ENCODE results near the gene TRIM67. TPM values are rescaled to one million over a fixed set of nuclear protein-coding genes. Genes with fewer than 3 reads are reported as not detected.

TRIM67 gene
- total RNA-seq, 1 donor from 2014 or later: 0.32 TPM

DNA sequence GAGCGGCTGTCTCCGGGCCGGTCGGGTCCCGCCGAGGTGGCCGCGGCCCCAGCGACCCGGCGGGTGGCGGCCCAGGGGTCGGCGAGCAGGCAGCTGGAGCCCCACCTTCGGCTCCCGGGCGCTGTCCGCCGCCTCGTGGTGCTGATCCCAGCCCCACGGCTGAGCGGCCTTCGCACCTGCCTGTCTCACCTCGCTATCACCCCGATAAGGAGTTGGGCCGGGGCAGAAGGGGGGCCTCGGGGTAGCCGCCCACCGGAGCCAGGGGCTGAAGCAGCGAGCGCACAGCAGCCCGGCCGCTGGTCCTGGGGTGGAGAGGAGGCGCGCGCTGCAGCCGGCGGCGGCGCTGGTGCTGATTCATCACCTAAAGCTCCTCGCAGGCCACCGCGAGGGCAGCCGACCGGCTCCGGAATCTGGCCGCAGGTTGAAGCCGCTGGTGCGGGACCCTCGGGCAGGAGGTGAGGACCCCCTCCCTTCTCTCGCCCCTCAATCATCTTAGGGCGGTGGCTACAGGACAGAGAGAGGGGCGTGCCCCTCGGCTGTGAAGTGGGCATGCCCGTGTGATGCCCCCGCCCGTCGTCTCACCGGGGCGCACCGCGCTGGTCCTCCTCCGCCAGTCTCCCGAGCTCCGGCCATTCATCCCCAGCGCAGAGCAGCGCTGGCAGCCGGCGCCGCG, 575 bp downstream of the TRIM67 start:
- peaks cover 2% of the 10 kb centered on the region for H3K27me3 Mint-ChIP-seq (ENCODE audit: unreplicated experiment)
- peaks cover 32% of the 10 kb centered on the region for H3K4me1 Mint-ChIP-seq (ENCODE audit: unreplicated experiment)
- no peak for DNase-seq (ENCODE audit: extremely low spot score, unreplicated experiment)
- TF ChIP-seq, protein P1, sequence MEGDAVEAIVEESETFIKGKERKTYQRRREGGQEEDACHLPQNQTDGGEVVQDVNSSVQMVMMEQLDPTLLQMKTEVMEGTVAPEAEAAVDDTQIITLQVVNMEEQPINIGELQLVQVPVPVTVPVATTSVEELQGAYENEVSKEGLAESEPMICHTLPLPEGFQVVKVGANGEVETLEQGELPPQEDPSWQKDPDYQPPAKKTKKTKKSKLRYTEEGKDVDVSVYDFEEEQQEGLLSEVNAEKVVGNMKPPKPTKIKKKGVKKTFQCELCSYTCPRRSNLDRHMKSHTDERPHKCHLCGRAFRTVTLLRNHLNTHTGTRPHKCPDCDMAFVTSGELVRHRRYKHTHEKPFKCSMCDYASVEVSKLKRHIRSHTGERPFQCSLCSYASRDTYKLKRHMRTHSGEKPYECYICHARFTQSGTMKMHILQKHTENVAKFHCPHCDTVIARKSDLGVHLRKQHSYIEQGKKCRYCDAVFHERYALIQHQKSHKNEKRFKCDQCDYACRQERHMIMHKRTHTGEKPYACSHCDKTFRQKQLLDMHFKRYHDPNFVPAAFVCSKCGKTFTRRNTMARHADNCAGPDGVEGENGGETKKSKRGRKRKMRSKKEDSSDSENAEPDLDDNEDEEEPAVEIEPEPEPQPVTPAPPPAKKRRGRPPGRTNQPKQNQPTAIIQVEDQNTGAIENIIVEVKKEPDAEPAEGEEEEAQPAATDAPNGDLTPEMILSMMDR (IDR thresholded peaks at IDR 0.05): no peak
- no peaks in the 10 kb centered on the region for H3K36me3 Mint-ChIP-seq (ENCODE audit: unreplicated experiment)
- H3K4me3 Mint-ChIP-seq (ENCODE audit: unreplicated experiment): peak overlapping the region; percentile 70
- H3K27ac Mint-ChIP-seq (ENCODE audit: unreplicated experiment): no peak overlapping the region
- no peaks in the 10 kb centered on the region for H3K9me3 Mint-ChIP-seq (ENCODE audit: unreplicated experiment)

GRCh38 chr1:231162970-231163829, 1.3 kb downstream of the TRIM67 start:
- DNase-seq (ENCODE audit: extremely low spot score, unreplicated experiment): no peak
- Mint-ChIP-seq H3K4me3 (ENCODE audit: unreplicated experiment) (peak overlapping the region; percentile 70), H3K4me1 (ENCODE audit: unreplicated experiment) (peaks cover 25% of the 10 kb centered on the region), H3K27ac (ENCODE audit: unreplicated experiment) (no peak overlapping the region), H3K27me3 (ENCODE audit: unreplicated experiment) (peaks cover 2% of the 10 kb centered on the region), H3K9me3 (ENCODE audit: unreplicated experiment) (no peaks in the 10 kb centered on the region), H3K36me3 (ENCODE audit: unreplicated experiment) (no peaks in the 10 kb centered on the region)
- TF ChIP-seq, protein P1 (IDR thresholded peaks at IDR 0.05): no peak

- no peak overlapping the region for H3K27ac Mint-ChIP-seq (ENCODE audit: unreplicated experiment)
- TF ChIP-seq, protein P1 (IDR thresholded peaks at IDR 0.05): no peak
- peaks cover 23% of the 10 kb centered on the region for H3K4me1 Mint-ChIP-seq (ENCODE audit: unreplicated experiment)
- H3K9me3 Mint-ChIP-seq (ENCODE audit: unreplicated experiment): no peaks in the 10 kb centered on the region
- DNase-seq (ENCODE audit: extremely low spot score, unreplicated experiment): peak; percentile 83
- peaks cover 2% of the 10 kb centered on the region for H3K27me3 Mint-ChIP-seq (ENCODE audit: unreplicated experiment)
- no peaks in the 10 kb centered on the region for H3K36me3 Mint-ChIP-seq (ENCODE audit: unreplicated experiment)
- H3K4me3 Mint-ChIP-seq (ENCODE audit: unreplicated experiment): no peak overlapping the region
Observed at GRCh38 chr1:231163830-231164427, 2.1 kb downstream of the TRIM67 start.

DNA sequence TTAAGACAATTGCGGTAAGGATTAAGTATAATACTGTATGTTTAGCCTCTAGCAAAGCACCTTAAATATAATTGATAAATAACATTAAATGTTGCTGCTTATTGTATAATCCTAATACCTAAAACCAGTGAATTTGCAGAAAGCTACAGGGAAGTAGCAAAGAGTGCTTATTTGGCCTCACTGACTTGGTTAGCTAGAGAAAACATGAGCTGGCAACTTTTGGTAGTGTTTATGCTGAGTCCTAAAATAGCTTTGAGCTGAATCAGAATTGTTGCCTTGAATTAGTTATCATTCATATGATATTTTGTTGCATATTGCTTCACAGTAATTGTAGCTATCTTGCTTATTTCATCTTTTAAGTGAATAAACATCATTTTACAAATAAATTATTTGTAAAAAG, 3.5 kb downstream of the TRIM67 start:
- Mint-ChIP-seq H3K27me3 (ENCODE audit: unreplicated experiment) (peaks cover 2% of the 10 kb centered on the region), H3K27ac (ENCODE audit: unreplicated experiment) (no peak overlapping the region), H3K9me3 (ENCODE audit: unreplicated experiment) (no peaks in the 10 kb centered on the region), H3K4me3 (ENCODE audit: unreplicated experiment) (no peak overlapping the region), H3K4me1 (ENCODE audit: unreplicated experiment) (peaks cover 23% of the 10 kb centered on the region), H3K36me3 (ENCODE audit: unreplicated experiment) (no peaks in the 10 kb centered on the region)
- TF ChIP-seq, protein P1 (IDR thresholded peaks at IDR 0.05): no peak
- DNase-seq (ENCODE audit: extremely low spot score, unreplicated experiment): no peak

DNA sequence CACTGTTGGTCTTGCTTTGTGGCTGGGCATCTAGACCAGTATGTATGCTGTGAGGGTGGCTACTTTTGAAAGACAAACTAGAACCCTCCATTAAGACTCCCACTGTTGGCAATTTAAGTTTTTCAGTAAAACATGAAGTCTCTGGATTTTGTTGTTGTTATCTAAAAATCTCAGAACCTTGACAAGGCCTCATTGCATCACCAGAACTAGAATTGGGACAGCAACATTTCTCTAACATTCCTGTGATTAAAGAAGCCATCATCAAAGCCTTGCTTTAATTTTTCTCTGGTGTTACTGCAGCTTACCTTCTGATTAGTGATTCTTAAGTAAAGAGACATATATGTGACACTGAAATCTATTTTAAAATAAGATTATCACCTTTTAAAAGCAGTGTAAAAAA, 4.5 kb downstream of the TRIM67 start:
- DNase-seq (ENCODE audit: extremely low spot score, unreplicated experiment): no peak
- Mint-ChIP-seq H3K4me1 (ENCODE audit: unreplicated experiment) (peaks cover 19% of the 10 kb centered on the region), H3K27me3 (ENCODE audit: unreplicated experiment) (peaks cover 2% of the 10 kb centered on the region), H3K27ac (ENCODE audit: unreplicated experiment) (no peak overlapping the region), H3K36me3 (ENCODE audit: unreplicated experiment) (no peaks in the 10 kb centered on the region), H3K4me3 (ENCODE audit: unreplicated experiment) (no peak overlapping the region), H3K9me3 (ENCODE audit: unreplicated experiment) (no peaks in the 10 kb centered on the region)
- TF ChIP-seq, protein P1 (IDR thresholded peaks at IDR 0.05): no peak

Measured in osteocyte (in vitro differentiated cells).